DND-41 (cell line): ENCODE data around the gene ATF7IP.

Source experiments
- EZH2 ChIP-seq: IDR thresholded peaks from 3 replicates; pipeline ENCODE4 v1.6.1; 2012; ENCODE audit warnings: borderline replicate concordance, low read depth, mild to moderate bottlenecking, moderate library complexity, low read length, inconsistent platforms; ENCODE audit not compliant: severe bottlenecking
- TF ChIP-seq, protein P1 (sequence below): IDR thresholded peaks from 2 replicates; pipeline ENCODE4 v1.5.1; 2012; ENCODE audit warnings: borderline replicate concordance, low read length, moderate library complexity, mild to moderate bottlenecking; ENCODE audit not compliant: poor library complexity, severe bottlenecking; ENCODE audit errors: extremely low read depth

DNA sequence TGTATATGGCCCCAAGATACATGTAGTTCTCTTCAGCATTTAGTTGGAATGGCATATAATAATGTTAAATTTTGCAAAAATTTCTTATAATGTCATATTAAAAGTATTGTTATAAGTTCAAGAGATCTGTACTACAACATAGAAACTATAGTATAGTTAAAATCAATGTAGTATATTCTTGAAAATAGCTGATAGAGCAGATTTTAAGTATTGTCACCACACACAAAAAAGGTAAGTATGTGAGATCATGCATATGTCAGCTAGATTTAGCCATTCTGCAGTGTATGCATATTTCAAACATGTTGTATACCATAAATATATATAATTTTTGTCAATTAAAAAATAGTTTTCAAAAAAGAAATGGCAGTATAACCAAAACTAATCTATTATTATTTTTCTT is 115.7 kb downstream of the ATF7IP start:
- TF ChIP-seq, protein P1, sequence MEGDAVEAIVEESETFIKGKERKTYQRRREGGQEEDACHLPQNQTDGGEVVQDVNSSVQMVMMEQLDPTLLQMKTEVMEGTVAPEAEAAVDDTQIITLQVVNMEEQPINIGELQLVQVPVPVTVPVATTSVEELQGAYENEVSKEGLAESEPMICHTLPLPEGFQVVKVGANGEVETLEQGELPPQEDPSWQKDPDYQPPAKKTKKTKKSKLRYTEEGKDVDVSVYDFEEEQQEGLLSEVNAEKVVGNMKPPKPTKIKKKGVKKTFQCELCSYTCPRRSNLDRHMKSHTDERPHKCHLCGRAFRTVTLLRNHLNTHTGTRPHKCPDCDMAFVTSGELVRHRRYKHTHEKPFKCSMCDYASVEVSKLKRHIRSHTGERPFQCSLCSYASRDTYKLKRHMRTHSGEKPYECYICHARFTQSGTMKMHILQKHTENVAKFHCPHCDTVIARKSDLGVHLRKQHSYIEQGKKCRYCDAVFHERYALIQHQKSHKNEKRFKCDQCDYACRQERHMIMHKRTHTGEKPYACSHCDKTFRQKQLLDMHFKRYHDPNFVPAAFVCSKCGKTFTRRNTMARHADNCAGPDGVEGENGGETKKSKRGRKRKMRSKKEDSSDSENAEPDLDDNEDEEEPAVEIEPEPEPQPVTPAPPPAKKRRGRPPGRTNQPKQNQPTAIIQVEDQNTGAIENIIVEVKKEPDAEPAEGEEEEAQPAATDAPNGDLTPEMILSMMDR: no peak
- no peak for TF ChIP-seq EZH2
